GM18867 (cell line): ENCODE results near the gene HSPA14.
"Not testable (repeated sequence)": the region's sequence is repeated elsewhere in the genome, so short reads cannot be mapped to it uniquely, and the experiment has no call there.

Source experiments
- ATAC-seq: cut with Tn5 transposase; IDR thresholded peaks from one replicate; pipeline ENCODE4 v1.9.1; 2021; ENCODE audit warnings: mild to moderate bottlenecking, moderate library complexity; ENCODE audit not compliant: unreplicated experiment

Gene HSPA14

GRCh38 chr10:14836208-14836607 lies 1.9 kb upstream of the HSPA14 start:
- no peak for ATAC-seq

DNA sequence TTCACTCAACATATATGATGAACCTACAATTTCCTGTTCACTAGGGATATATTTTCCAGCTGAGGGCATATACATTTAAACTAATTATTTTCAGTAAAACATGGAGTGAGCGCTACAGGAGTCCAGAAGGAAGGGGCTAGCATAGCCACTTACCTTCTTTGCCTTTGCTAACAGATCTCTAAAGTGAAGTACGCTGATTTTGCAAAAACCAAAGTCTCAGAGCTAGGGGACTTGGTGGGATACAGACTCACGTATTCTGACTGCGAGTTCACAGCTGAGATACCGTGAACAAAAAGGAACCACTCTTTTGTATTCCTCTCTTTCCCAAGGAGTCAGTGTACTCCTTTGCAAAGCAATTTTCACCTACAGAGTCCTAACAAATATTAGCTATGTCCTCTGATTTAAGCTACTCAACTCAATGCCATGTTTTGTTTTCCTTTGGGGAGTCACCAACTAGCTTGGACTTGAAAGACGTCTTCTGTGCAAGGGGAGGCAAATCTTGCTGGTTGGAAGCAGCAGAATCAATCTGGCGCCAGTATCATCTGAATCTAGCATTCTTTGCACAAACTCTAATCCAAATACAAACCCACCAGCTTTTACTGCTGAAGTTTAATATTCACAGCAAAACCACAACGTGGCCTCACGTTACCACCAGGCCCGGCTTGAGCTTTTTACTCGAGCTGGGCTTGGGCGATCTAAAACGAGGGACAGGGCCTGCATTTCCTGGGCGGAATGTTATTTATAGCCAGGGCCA lies 926 bp upstream of the HSPA14 start:
- ATAC-seq: peak; percentile 5

DNA sequence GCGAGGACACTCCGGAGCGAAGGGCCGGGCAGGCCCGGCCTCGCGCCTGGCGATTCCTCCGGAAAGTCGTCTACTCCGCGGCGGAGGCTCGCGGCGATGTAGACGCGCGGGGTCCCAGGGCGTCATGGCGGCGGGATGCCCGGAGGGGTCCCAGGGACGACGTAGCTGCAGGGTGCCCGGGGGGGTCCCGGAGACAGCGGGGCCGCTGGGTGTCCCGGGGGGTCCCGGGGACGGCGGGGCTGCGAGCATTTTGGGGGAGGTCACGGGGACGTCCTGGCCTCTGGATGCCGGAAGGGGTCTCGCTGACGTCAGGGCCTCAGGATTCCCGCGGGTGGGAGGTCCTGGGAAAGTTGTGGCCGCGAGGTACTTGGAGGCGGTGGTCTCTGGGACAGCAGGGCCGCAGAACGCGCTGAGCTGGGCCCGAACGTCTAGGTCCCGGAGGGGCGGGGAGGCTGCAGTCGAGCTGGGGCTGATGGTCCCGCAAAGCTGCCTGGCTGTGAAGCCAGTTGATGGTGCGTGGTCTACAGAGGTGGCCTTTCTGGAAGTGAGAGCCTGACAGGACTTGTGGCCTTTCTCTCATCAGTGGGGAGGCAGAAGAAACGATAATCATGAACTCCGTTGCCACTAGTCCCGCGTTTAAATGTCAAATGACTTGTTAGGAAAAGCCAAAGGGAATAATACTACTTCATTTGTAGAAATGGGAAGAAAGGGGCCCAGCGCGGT lies 637 bp downstream of the HSPA14 start:
- no peak for ATAC-seq

DNA sequence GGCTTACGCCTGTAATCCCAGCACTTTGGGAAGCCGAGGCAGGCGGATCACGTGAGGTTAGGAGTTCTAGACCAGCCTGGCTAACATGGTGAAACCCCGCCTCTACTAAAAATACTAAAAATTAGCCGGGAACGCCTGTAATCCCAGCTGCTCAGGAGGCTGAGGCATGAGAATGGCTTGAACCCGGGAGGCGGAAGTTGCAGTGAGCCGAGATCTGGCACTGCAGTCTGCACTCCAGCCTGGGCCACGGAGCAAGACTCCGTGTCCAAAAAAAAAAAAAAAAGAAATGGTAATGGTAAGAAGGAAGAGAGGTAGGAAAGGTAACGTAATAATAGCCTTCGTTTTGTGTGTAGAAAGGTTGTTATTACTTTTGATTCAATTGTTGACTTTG lies 1.2 kb downstream of the HSPA14 start:
- no peak for ATAC-seq

GRCh38 chr10:14840178-14840577 lies 2.1 kb downstream of the HSPA14 start:
- no peak for ATAC-seq

DNA sequence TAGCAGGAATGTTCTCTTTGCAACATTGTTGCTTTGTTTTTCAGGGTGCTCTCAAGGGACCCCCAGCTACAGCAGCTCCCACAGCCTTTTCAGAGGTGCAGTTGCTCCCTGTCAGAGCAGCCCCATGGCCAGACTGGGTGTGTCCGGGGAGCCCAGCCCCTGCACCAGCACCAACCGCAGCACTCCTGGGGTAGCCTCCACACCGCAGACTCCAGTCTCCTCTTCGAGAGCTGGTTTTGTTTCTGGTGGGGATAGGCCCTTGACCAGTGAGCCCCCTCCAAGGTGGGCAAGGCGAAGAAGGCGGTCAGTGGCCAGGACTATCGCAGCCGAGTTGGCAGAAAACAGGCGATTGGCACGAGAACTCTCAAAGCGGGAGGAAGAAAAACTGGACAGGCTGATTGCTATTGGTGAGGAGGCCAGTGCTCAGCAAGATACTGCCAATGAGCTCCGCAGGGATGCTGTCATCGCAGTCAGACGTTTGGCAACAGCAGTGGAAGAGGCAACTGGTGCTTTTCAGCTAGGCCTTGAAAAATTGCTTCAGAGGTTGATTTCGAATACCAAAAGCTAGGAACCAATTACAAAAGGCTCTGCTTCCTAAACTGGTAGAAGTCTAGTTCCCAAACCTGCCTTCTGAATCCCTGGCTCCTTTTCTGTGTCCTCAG lies 5.4 kb downstream of the HSPA14 start:
- no peak for ATAC-seq

DNA sequence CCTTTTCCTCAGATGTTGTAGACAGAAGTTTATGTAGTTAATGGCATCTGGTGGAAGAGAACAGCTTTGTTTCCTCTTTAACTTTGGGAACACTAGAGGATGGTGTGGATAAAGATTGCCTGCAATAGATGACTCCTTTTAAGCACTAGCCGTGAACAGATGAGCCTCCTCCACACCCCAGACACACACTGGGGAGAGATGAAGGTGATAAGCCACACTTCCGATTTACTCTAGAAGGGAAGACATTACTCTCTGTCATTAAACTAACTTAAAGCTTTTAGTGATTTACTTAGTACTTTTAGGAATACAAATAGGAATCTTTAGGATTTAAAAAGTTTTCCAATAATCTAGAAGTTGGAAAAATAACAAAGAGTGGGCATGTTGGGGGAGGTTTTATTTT lies 6.8 kb downstream of the HSPA14 start:
- no peak for ATAC-seq

- ATAC-seq: no peak
Measured at GRCh38 chr10:14852236-14852635, 14.1 kb downstream of the HSPA14 start.

GRCh38 chr10:14855453-14855852 lies 17.3 kb downstream of the HSPA14 start:
- no peak for ATAC-seq

DNA sequence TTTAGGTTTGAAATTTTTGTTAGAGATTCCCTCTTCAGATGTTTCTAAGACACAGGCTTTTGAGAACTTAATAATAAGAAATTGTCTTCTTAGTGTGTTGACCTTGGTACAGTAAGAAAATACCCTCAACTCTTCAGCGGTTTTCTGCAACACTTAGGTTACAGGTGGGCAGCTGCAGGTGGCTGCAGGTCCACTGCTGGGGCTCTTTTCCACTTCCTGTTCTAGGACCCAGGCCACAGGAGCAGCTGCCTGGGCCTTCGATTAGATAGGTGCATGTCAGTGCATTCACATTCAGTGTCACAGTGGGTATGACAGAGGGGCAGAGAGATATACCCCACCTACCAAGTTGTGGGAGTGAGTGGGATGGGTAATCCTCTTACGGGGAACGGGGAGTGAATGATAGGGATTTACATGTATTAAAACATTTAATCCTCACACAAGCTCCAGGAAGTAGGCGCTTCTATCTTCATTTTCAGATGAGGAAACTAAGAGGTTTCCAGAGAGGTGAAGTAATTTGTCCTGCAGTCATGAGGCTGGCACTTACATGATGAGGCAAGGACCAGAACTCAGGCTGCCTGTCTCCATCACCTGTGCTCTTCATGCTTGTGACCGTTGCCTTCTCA lies 20.3 kb downstream of the HSPA14 start:
- ATAC-seq: no peak

GRCh38 chr10:14859043-14859442 lies 20.9 kb downstream of the HSPA14 start:
- no peak for ATAC-seq

GRCh38 chr10:14859775-14860174 lies 21.7 kb downstream of the HSPA14 start:
- ATAC-seq: no peak

- no peak for ATAC-seq
Measured at GRCh38 chr10:14860791-14861190, 22.7 kb downstream of the HSPA14 start.

- not testable (repeated sequence) for ATAC-seq
Measured at GRCh38 chr10:14864466-14864865, 26.4 kb downstream of the HSPA14 start.

DNA sequence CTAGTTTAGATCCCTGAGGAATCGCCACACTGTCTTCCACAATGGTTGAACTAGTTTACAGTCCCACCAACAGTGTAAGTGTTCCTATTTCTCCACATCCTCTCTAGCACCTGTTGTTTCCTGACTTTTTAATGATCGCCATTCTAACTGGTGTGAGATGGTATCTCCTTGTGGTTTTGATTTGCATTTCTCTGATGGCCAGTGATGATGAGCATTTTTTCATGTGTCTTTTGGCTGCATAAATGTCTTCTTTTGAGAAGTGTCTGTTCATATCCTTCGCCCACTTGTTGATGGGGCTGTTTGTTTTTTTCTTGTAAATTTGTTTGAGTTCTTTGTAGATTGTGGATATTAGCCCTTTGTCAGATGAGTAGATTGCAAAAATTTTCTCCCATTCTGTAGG lies 26.8 kb downstream of the HSPA14 start:
- ATAC-seq: not testable (repeated sequence)

- no peak for ATAC-seq
Measured at GRCh38 chr10:14873090-14873760, 35.1 kb downstream of the HSPA14 start.

GRCh38 chr10:14875941-14876340 lies 37.8 kb downstream of the HSPA14 start:
- ATAC-seq: no peak

GRCh38 chr10:14876764-14877163 lies 38.7 kb downstream of the HSPA14 start:
- ATAC-seq: no peak

DNA sequence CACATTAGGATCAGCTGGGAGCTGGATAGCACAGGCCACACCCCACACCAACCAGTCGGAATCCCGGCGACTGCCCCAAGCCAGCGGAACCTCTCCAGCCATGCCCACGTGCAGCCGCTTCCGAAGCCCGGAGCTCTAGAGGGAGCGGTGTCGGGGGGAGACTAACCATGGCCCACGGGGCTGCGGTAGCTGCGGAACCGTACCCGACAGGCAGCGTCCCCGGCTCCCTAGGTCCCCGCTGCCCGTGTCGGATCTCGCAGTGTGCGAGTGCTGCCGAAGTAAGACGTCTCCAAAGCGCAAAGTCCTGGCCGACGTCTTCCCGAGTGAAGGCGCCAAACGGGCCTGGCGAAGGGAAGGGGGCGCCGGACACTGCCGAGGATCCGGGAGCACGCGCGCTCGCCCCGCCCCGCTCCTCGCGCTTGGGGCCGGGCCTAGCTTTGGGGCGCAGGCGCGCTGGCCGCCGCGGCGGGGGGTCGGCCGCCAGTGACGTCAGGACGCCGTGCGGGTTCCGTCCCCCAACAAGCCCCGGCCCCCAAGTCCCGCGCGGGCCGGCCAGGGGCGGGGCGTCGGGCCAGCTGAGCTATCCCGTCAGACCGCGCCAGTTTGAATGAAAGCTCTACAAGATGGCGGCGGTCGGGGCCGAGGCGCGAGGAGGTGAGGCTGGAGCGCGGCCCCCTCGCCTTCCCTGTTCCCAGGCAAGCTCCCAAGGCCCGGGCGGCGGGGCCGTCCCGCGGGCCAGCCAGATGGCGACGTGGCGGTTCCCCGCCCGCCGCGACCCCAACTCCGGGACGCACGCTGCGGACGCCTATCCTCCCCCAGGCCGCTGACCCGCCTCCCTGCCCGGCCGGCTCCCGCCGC lies 40.4 kb downstream of the HSPA14 start, which contains the start of gene SUV39H2:
TSS of gene SUV39H2 (plus strand) at position 601 of the 858 bp plus-strand sequence. CDS start at position 624, 23 bp downstream.
- peak; percentile 94 for ATAC-seq
